ENCODE results near the gene CNGB1.
"Not testable (repeated sequence)": the region's sequence is repeated elsewhere in the genome, so short reads cannot be mapped to it uniquely, and the experiment has no call there.

CNGB1 gene

DNA sequence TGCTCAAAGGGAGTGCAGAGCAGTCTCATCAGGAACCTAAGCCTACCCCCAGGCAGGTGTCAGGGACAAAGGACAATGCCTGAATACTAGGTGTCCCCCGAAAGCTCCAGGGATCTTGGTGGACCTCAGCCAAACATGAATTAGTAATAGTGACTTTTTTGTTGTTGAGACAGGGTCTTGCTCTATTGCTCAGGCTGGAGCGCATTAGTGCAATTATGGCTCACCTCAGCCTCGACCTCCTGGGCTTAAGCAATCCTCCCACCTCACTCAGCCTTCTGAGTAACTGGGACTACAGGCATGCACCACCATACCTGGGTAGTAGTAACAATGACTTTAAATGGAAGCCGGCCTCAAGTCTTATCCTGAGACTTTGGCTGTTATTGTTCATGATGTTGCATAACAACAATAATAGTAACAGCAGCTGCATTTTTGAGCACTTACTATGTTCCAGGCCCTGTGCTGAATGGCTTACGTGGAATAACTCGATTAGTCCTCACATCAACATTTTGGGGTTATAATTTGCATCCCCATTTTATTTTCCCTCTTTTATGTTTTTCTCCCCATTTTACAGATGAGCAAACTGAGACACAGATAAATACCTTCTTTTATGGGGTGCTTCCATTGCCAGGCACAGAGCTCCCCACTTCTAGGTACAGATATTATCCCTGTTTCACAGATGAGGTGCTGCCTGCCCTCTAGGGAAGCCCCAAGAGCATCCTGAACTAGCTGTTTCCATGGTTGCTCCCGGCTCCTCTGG is 19.5 kb downstream of the CNGB1 start:
- no peak for DNase-seq (ENCODE audit: low spot score)

GRCh38 chr16:57950382-57950781 is 20.5 kb downstream of the CNGB1 start:
- DNase-seq (ENCODE audit: low spot score) = no peak

DNA sequence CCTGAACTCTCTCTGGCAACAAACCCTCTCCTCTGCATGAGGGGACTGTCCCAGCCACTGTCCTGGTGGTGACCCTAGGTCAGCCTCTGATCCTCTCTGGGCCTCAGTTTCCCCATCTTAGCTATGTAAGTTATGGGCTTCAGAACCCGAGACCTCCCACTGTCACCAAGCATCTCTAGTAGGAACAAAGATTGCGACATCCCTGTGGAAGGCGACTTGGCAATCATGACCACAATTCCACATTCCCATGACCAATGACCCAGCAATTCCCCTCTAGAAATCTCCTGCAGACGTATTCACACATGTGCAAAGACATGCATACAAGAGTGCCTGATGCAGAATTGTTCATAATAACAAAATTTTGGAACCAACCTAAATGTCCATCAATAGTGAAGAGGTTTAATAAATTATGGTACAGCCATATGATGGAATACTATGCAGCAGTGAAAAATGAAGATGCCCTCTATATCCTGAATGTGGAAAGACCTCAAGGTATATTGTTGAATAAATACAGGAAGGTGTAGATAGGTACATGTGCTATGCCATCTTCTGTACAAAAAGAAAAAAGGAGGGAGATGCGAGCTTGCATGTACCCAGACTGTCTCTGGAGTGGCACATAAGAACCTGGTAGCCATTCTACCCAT is 21.2 kb downstream of the CNGB1 start:
- DNase-seq (ENCODE audit: low spot score) = no peak

DNA sequence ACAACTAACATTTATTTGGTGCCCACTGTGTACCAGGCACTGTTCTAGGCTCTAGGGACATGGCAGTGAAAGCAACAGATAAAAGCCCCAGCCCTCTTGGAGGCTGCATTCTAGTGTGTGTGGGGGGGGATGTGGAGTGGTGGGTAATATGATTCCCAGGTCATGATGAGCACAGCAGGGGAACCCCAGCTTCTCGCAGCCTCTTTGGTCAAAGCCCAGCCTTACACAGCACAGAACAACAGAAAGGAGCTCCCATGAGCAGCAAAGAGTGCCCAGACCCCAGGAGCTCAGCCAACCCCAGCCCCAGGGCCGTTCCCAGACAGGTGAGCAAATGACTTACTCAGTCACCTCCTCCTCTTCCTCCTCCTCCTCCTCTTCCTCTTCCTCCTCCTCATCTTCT is 21.9 kb downstream of the CNGB1 start:
- DNase-seq (ENCODE audit: low spot score) = no peak

DNA sequence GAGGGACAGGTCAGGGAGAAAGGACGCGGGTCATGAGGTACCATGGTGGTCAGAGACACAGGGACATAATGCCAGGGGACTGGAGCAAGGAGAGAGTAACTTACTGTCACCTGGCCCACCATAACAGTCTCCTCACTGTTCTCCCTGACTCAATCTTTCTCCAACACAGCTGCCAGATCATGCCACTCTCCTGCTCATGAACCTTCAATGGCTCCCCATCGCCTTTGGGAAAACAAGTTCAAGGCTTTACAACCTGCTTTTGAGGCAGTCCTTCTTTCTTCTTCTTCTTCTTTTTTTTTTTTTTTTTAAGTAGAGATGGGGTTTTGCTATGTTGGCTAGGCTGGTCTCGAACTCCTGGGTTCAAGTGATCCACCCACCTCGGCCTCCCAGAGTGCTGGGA is 22.9 kb downstream of the CNGB1 start:
- DNase-seq (ENCODE audit: low spot score) = no peak

- no peak for DNase-seq (ENCODE audit: low spot score)
These were observed 23.7 kb downstream of the CNGB1 start for GRCh38 chr16:57947261-57947660.

DNA sequence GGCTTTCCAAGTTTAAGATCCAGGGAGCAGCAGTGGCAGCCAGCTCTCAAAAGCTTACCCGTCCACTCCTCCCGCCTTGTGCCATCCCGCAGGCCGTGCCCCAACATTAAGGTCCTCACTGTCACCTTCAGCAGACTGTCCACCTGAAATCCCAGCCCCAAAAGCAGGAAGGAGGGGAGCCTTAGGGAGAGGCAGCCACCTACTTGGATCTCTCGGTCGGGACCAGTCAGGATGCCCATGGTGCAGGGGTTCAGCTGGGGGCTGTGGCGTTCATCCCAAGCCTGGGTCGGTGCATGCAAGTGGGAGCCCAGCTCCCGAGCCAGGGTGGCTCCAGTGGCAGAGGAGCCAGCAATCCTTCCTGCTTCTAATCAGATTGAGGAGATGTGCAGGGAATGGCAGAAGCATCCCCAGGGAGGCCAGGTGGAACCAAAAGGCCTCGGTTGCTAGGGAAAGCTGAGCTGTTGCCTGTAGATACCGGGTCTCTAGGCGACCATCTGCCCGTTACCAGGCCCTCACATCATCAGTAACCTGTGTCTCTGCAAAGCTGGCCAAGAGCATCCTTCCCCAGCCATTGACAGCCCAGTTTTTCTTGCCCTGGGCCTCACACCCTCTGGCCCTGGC is 24.6 kb downstream of the CNGB1 start:
- DNase-seq (ENCODE audit: low spot score) = no peak

DNA sequence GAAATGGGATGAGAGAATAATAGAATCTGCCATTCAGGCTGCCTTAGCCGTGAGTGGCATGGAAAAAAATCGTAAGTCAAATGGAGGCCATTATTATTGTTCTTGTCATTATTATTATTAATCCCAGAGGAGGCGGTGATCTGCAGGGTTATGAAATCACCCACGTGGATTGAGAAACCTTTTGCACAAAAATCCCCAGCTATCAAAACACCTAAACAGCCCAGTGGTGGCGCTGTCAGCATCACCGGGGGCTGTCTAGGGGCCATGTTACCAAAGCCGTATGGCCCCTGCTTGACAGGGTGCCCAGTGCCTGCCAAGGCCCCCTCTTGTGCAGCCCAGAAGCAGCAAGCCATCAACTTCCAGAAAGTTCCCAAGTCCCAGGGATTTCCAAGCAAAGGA is 25.2 kb downstream of the CNGB1 start:
- DNase-seq (ENCODE audit: low spot score) = no peak

DNA sequence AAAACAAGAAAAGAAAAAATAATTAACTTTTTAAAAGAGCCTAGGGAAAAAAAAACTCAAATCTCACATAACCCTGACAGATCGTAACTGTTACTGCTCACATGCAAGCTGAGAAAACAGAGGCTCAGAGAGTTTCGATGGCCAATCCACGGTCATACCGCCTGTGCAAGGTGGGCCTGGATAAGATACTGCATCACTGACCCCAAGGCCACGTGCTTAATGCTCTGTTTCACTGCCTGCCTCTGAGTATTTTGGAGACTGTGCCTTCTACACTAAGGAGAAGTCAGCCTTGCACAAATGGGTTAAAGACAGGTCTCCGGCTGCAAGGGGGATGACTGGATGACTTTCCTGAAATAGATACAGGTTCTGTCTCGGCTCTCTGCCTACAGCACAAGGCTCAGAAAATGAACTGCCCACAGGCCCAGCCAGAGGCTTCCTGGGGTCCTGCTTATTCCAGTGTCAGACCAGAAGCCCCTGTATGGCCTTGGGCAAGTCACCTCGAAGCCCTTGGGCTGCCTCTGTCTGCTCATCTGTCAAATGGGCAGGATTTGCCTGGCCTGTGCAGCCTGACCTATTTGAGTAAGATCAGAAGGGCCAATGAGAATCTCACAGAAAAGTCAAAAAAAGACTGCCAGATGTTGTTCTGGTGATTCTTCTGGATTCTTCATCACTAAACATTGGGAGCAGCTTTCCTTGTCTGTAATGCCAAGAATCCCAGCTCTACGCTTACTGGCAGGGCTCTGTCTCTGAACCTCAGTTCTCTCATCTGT is 25.8 kb downstream of the CNGB1 start:
- no peak for DNase-seq (ENCODE audit: low spot score)

DNA sequence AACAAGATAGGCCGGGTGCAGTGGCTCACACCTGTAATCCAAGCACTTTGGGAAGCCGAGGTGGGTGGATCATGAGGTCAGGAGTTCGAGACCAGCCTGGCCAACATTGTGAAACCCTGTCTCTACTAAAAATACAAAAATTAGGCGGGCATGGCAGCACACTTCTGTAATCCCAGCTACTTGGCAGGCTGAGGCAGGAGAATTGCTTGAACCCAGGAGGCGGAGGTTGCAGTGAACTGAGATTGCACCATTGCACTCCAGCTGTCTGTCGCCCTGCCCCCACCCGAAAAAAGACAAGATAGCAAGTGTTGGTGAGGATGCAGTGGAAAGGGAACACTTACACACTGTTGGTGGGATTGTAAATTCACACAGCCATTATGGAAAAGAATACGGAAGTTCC is 27.5 kb downstream of the CNGB1 start:
- not testable (repeated sequence) for DNase-seq (ENCODE audit: low spot score)

GRCh38 chr16:57941901-57942300 is 29.0 kb downstream of the CNGB1 start:
- not testable (repeated sequence) for DNase-seq (ENCODE audit: low spot score)

DNA sequence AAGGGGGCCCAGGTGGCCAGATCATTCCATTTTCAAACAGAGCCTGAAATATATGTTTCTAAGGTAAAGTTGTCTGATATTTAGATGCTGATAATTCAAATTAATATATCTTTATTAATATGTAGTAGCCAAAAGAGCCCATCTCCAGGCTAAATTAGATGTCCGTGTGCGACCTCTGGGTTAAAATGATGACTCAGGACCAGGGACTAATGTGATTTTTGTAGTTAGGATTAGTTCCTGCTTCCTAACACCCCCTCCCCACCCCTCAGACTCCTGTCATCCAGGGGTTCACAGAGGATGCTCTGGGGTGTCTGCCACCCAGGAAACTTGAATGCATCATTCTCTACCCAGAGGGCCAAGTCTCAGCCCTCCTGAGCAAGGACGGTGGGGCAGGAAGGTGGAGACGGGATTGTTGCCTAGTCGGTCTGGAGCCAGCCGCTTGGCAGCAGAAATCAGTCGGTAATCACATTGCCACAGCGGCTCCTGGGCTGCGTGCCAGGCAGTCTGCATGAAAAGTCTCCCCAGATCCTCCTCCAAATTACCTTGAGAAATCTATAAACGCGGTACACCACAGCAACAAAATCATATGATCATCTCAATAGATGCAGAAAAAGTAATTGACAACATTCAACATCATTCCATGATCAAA is 29.8 kb downstream of the CNGB1 start:
- peak; percentile 48 for DNase-seq (ENCODE audit: low spot score)

DNA sequence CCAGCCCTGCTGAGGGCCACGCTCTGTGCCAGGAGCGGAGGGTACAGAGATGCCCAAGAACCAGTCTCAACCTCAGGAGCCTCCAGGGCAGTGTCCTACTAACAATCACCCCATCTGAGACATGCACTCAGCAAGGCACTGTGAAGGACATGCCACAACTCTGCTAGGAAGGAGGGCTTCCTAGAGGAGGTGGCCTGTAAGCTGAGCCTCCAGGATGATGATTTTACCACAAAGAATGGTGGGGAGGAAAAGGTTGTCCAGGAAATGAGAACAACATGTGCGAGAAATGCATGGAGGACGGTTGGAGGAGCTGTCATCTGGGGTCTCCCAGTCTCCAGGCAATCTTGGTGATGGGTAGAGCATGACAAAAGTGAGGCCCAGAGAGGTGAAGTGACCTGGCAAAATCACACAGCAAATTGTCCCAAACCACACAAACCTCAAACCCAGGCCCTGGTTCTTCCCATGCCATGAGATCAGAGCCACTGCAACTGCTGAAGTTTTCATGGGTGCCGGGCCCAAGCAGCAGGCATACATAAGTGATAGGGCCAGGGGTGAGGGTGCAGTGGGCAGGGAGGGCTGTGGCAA is 30.5 kb downstream of the CNGB1 start:
- DNase-seq (ENCODE audit: low spot score) = no peak

DNA sequence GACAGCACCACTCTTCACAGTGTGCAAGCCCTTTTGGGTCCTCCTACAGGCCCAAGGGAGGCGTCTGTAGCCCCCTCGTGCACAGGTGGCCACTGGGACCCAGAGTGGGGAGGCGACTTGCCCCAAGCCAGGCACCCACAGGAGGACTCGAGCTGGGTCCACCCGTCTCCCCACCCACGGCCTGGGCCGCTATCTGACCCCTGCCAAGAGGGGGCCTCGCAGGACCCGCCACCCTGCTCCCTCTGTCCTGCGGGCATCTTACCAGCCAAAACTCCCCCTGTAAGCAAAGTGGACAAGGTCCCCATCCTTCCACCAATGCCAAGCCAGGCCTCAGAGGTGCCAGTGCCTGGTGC is 31.1 kb downstream of the CNGB1 start:
- DNase-seq (ENCODE audit: low spot score) = no peak

GRCh38 chr16:57938936-57939871 is 31.7 kb downstream of the CNGB1 start:
- peak; percentile 92 for DNase-seq (ENCODE audit: low spot score)

DNA sequence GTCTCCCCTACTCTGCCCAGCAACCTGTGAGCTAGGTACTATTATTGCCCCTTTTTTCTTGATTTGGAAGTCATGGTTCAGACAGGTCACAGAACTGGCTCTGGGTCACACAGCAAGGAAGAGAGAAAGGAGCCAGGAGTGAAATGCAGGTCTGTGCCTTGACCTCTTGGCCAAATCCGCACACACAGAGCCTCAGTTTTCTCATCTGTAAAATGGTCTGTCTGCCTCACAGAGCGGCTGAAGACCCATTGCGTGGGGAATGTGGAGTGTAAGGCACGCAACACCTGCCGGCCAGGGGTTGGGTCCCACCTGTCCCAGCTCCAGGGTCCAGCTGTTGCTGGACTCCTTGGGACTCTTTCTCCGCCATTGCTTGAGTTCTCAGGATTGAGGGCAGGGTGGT is 32.4 kb downstream of the CNGB1 start:
- DNase-seq (ENCODE audit: low spot score) = no peak

DNA sequence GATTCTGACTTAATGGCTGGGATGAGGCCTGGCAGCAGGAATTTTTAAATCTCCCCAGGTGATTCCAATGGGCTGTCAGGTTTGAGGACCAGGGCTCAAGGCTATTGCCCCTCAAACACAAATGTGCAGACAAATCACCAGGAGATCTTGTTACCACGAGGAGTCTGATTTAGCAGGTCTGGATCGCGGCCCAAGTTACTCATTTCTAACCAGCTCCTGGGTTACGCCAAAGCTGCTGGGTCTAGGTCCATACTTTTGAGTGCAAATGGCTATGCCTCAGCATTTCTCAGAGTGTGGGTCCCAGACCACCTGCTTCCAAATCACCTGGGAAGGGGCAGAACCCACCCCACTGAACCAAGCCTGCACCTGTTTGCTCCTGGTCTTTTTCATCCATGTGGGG is 33.1 kb downstream of the CNGB1 start:
- no peak for DNase-seq (ENCODE audit: low spot score)

DNA sequence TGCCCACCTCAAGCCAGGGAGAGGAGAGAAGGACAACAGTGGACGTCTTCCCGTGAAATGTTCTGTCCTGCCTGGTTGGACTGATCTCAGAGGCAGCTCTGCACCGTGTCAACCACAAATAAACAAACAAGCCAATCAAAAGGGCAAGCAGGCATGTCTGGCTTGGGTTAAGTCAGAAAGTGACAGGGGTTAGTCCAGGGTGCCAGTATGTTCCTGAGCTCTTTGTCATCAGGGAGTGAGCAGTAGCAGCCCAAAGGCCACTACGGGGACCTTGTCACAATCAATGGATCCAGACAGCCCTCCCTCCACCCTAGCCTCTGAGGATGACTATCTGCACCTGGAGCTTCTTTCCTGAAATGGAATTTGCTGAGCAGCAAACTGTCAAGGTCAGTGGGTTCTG is 35.0 kb downstream of the CNGB1 start:
- no peak for DNase-seq (ENCODE audit: low spot score)

GRCh38 chr16:57930533-57930932 is 40.4 kb downstream of the CNGB1 start:
- DNase-seq (ENCODE audit: low spot score) = no peak

GRCh38 chr16:57929250-57929649 is 41.7 kb downstream of the CNGB1 start:
- no peak for DNase-seq (ENCODE audit: low spot score)

- no peak for DNase-seq (ENCODE audit: low spot score)
These were observed 44.9 kb downstream of the CNGB1 start for GRCh38 chr16:57926041-57926440.
